HCT116 (cell line): ENCODE results near the gene CORO2B. TPM values are rescaled to one million over a fixed set of nuclear protein-coding genes. Genes with fewer than 3 reads are reported as not detected.

Experiments
- ATAC-seq: fragments of 200-7000 bp; cut with Tn5 transposase; 2 replicates; pipeline ENCODE4 v1.9.1; 2020; ENCODE audit warnings: mild to moderate bottlenecking, moderate library complexity
- BruUV-seq: library from RNA; stranded (reverse); fragments of 400-500 nt; replicated peaks from 2 replicates; lab custom pipeline; 2021; lab: Mats Ljungman, UMichigan
- CTCF ChIA-PET: fragments of 300-600 bp; sonication (Branson Sonifier 250); formaldehyde crosslinking; loops from one replicate; lab custom pipeline; 2021; ENCODE audit warnings: antibody characterized with exemption; lab: Charles Lee
- POLR2A ChIA-PET: fragments of 300-600, 350-600 bp; sonication (Branson Sonifier 250); formaldehyde crosslinking; loops from one replicate; lab custom pipeline; 2021; ENCODE audit warnings: antibody characterized with exemption; lab: Charles Lee
- RAD21 ChIA-PET, 2 experiments: fragments of 300-600 bp; sonication (Branson Sonifier 250); formaldehyde crosslinking; loops; one replicate each; lab custom pipeline; 2023; ENCODE audit warnings: low total read pairs in 2 of 2; ENCODE audit not compliant: uncharacterized antibody in 2 of 2, unreplicated experiment in 2 of 2, low non-redundant PET in 1 of 2; lab: Charles Lee
- DNase-seq: peaks from one replicate; pipeline ENCODE4 v3.0.0-alpha.2; 2010; ENCODE audit warnings: low read depth, low spot score
- H2AFZ ChIP-seq: fragments of 200-600 bp; shearing (Covaris generic), sonication (generic); 2 replicates; pipeline ENCODE4 v1.6.1; 2017; ENCODE audit warnings: low read depth, mixed run types, mixed read lengths, antibody characterized with exemption, low read length; ENCODE audit not compliant: poor library complexity, severe bottlenecking
- H3K27ac ChIP-seq: 2 replicates; pipeline ENCODE4 v1.5.1; 2012; ENCODE audit warnings: low read depth, low read length
- H3K27me3 ChIP-seq: fragments of 200-600 bp; sonication (generic); 2 replicates; pipeline ENCODE4 v1.6.1; 2016; ENCODE audit warnings: mixed run types, low read length, mixed read lengths; ENCODE audit not compliant: insufficient read depth
- H3K36me3 ChIP-seq, 2 experiments: fragments of 200-500 bp in 1 of 2; fragments of 200-600 bp in 1 of 2; sonication (Bioruptor generic) in 1 of 2; sonication (generic) in 1 of 2; 2 replicates each; pipeline versions ENCODE4 v1.5.1 to v1.6.1; 2014 to 2016; ENCODE audit warnings: low read length in 2 of 2, inconsistent platforms in 1 of 2, mixed read lengths in 1 of 2, mixed run types in 1 of 2; ENCODE audit not compliant: insufficient read depth in 2 of 2, control insufficient read depth in 1 of 2
- H3K4me1 ChIP-seq, 2 experiments: fragments of 200-600 bp in 1 of 2; sonication (generic) in 1 of 2; 2 replicates each; pipeline versions ENCODE4 v1.5.1 to v1.6.1; 2012 to 2017; ENCODE audit warnings: low read length in 2 of 2, inconsistent platforms in 1 of 2, mild to moderate bottlenecking in 1 of 2, mixed read lengths in 1 of 2, mixed run types in 1 of 2, moderate library complexity in 1 of 2; ENCODE audit not compliant: insufficient read depth in 2 of 2, control insufficient read depth in 1 of 2
- H3K4me2 ChIP-seq: fragments of 200-600 bp; sonication (generic); 2 replicates; pipeline ENCODE4 v1.6.1; 2017; ENCODE audit warnings: mixed run types, low read length, mixed read lengths
- H3K4me3 ChIP-seq, 2 experiments: fragments of 200-600 bp in 1 of 2; sonication (generic) in 1 of 2; replicated peaks in 1 of 2; 2 replicates each; pipeline ENCODE4 v1.5.1; 2011 to 2016; ENCODE audit warnings: low read length in 2 of 2, control low read depth in 1 of 2, low read depth in 1 of 2, mild to moderate bottlenecking in 1 of 2, mixed read lengths in 1 of 2, mixed run types in 1 of 2
- H3K79me2 ChIP-seq: fragments of 200-600 bp; sonication (generic); 2 replicates; pipeline ENCODE4 v1.6.1; 2017; ENCODE audit warnings: mild to moderate bottlenecking, mixed run types, low read length, moderate library complexity, mixed read lengths; ENCODE audit not compliant: insufficient read depth
- H3K9ac ChIP-seq: fragments of 200-600 bp; sonication (generic); 2 replicates; pipeline ENCODE4 v1.6.1; 2016; ENCODE audit warnings: low read length, mixed read lengths
- H3K9me2 ChIP-seq: fragments of 200-600 bp; sonication (generic), shearing (Covaris generic); 2 replicates; pipeline ENCODE4 v1.6.1; 2017; ENCODE audit warnings: mixed run types, mild to moderate bottlenecking, moderate library complexity; ENCODE audit not compliant: insufficient read depth
- H3K9me3 ChIP-seq, 2 experiments: fragments of 200-500 bp in 1 of 2; fragments of 200-600 bp in 1 of 2; sonication (Bioruptor generic) in 1 of 2; sonication (generic) in 1 of 2; 2 replicates each; pipeline ENCODE4 v1.6.1; 2014 to 2017; ENCODE audit warnings: low read length in 2 of 2, mixed read lengths in 2 of 2, inconsistent platforms in 1 of 2, low read depth in 1 of 2, mild to moderate bottlenecking in 1 of 2, mixed run types in 1 of 2, moderate library complexity in 1 of 2; ENCODE audit not compliant: control insufficient read depth in 1 of 2, insufficient read depth in 1 of 2
- H4K20me1 ChIP-seq: fragments of 200-600 bp; sonication (generic), shearing (Covaris generic); 2 replicates; pipeline ENCODE4 v1.6.1; 2017; ENCODE audit warnings: mixed run types, mild to moderate bottlenecking, moderate library complexity; ENCODE audit not compliant: insufficient read depth
- CTCF ChIP-seq, 3 experiments: fragments of 200-600 bp in 1 of 3; sonication (generic) in 1 of 3; IDR thresholded peaks in 2 of 3; conservative IDR thresholded peaks in 1 of 3; 2 replicates each; pipeline ENCODE4 v1.5.1; 2012 to 2017; ENCODE audit warnings: low read depth in 2 of 3, low read length in 2 of 3, antibody characterized with exemption in 1 of 3, borderline replicate concordance in 1 of 3, control low read depth in 1 of 3, mild to moderate bottlenecking in 1 of 3, mixed read lengths in 1 of 3, mixed run types in 1 of 3, moderate library complexity in 1 of 3; ENCODE audit not compliant: insufficient read depth in 1 of 3
- POLR2AphosphoS5 ChIP-seq: IDR thresholded peaks from 2 replicates; pipeline ENCODE4 v1.6.1; 2011; ENCODE audit warnings: mild to moderate bottlenecking, low read depth, low read length, moderate library complexity
- RAD21 ChIP-seq: IDR thresholded peaks from 2 replicates; pipeline ENCODE4 v1.6.1; 2012; ENCODE audit warnings: low read depth, mild to moderate bottlenecking
- TCF7L2 ChIP-seq: IDR thresholded peaks from 2 replicates; pipeline ENCODE4 v1.7.0; 2011; ENCODE audit warnings: borderline replicate concordance, inconsistent platforms; ENCODE audit not compliant: insufficient read depth, insufficient read length; ENCODE audit errors: extremely low read depth
- YY1 ChIP-seq: IDR thresholded peaks from 2 replicates; pipeline ENCODE4 v1.6.1; 2011; ENCODE audit warnings: low read length, low read depth, moderate library complexity, mild to moderate bottlenecking; ENCODE audit not compliant: insufficient replicate concordance; ENCODE audit errors: extremely low read depth
- ZBTB33 ChIP-seq: IDR thresholded peaks from 2 replicates; pipeline ENCODE4 v1.6.1; 2011; ENCODE audit warnings: mild to moderate bottlenecking, low read length, moderate library complexity; ENCODE audit not compliant: insufficient replicate concordance; ENCODE audit errors: extremely low read depth
- intact Hi-C: fragments of 100-400 bp; cut with micrococcal nuclease; formaldehyde crosslinking; loops from 2 replicates; pipeline ENCODE4 v1.10.0; 2022
- total RNA-seq: library from RNA; stranded (reverse); gene quantifications from one replicate; pipeline ENCODE4 v1.2.1, GENCODE V29; 2021; ENCODE audit not compliant: unreplicated experiment

The CORO2B gene
- total RNA-seq, 1 experiment from 2014 or later = 2.8 TPM

- Histone ChIP-seq H3K9me3 (no peaks in the 10 kb centered on the region), H3K9me2 (no peaks in the 10 kb centered on the region), H3K36me3 (no peaks in the 10 kb centered on the region), H3K9ac (no peak overlapping the region), H3K79me2 (no peaks in the 10 kb centered on the region), H3K27ac (no peak overlapping the region), H3K4me2 (no peak overlapping the region), H3K4me1 (peaks cover 0 to 18% of the 10 kb centered on the region in 2 experiments; a peak in 2 of 4 replicates), H4K20me1 (no peaks in the 10 kb centered on the region), H3K4me3 (no peak overlapping the region), H3K27me3 (no peaks in the 10 kb centered on the region), H2AFZ (no peak overlapping the region)
- TF ChIP-seq POLR2AphosphoS5 = no peak
- TF ChIP-seq RAD21 = peak; percentile 52
- no peak for TF ChIP-seq YY1
- no peak for TF ChIP-seq TCF7L2
- peak in 2 of 3 experiments; percentile 21 to 27; a peak in 2 of 6 replicates for TF ChIP-seq CTCF (IDR thresholded peaks at IDR 0.05 in 2 of 3, conservative IDR thresholded peaks at IDR 0.05 in 1 of 3; ENCODE audit: borderline replicate concordance in 1 of 3, insufficient read depth in 1 of 3, low read depth in 2 of 3, low read length in 2 of 3)
- TF ChIP-seq ZBTB33 = no peak
- POLR2A ChIA-PET = no interaction called here
- DNase-seq = no peak
- intact Hi-C loops = loop anchor here (5.0 kb wide), 2 partner anchors 205 to 255 kb away; no protein-coding TSS in a partner anchor
- RAD21 ChIA-PET = interaction anchor here in 1 of 2 experiments (1.6 kb wide), 1 partner anchor 119 kb away, joined by 28 read pairs; no protein-coding TSS in a partner anchor
- CTCF ChIA-PET = interaction anchor here (1.3 to 6.3 kb wide), 6 partner anchors 113 to 366 kb away, joined by 3 to 98 read pairs (median 30); no protein-coding TSS in a partner anchor
- no peak for ATAC-seq
- no TSS peak for BruUV-seq
Observed at GRCh38 chr15:68672781-68673205, 94.0 kb downstream of the CORO2B start.
